Camera-type eye (tissue), 1 donor: ENCODE measurements around the gene SOWAHB. TPM values are rescaled to one million over a fixed set of nuclear protein-coding genes. Genes with fewer than 3 reads are reported as not detected.

Experiments
- total RNA-seq: library from RNA; depleted of rRNA; stranded (reverse); fragments of >200 nt; gene quantifications from one replicate; pipeline ENCODE4 v1.2.3, GENCODE V29; 2014

SOWAHB gene
- total RNA-seq: 1.3 TPM

GRCh38 chr4:76897536-76898384 lies at the start of gene SOWAHB:
SOWAHB (minus strand) TSS chr4:76898144; CDS start chr4:76897849, 295 bp downstream.

Other genes starting within 250 kb of the SOWAHB start
- 190 TPM for gene SEPTIN11, start 51.6 kb upstream of the SOWAHB start, total RNA-seq
- 315 TPM for gene CCNI, start 177.8 kb upstream of the SOWAHB start, total RNA-seq